Central memory CD4-positive, alpha-beta T cell (primary cell): ENCODE results near the gene DPP9.
A peak's percentile ranks its signal among the peaks of the same experiment; 100 is the strongest.

Experiments
- DNase-seq: peaks from one replicate; pipeline ENCODE4 v3.0.0; 2022

DPP9 gene

GRCh38 chr19:4653793-4654436 lies 69.7 kb downstream of the DPP9 start:
- no peak for DNase-seq

- no peak for DNase-seq
These were observed 71.6 kb downstream of the DPP9 start for GRCh38 chr19:4652075-4652474.

- DNase-seq, result no peak
These were observed 73.5 kb downstream of the DPP9 start for GRCh38 chr19:4650159-4650558.

- DNase-seq, result no peak
These were observed 74.1 kb downstream of the DPP9 start for GRCh38 chr19:4649392-4650047.

GRCh38 chr19:4647676-4648644 lies 75.7 kb downstream of the DPP9 start:
- DNase-seq, result no peak

- DNase-seq, result no peak
These were observed 77.9 kb downstream of the DPP9 start for GRCh38 chr19:4645718-4646117.

GRCh38 chr19:4642625-4643024 lies 81.0 kb downstream of the DPP9 start:
- no peak for DNase-seq

GRCh38 chr19:4641132-4641531 lies 82.5 kb downstream of the DPP9 start:
- DNase-seq, result no peak

- DNase-seq, result no peak
These were observed 83.2 kb downstream of the DPP9 start for GRCh38 chr19:4640247-4641000.

- peak; percentile 9 for DNase-seq
These were observed 84.0 kb downstream of the DPP9 start for GRCh38 chr19:4639531-4640246.

- DNase-seq, result peak; percentile 98
These were observed 84.7 kb downstream of the DPP9 start, which contains the start of gene TNFAIP8L1 for GRCh38 chr19:4638828-4639530. TSS of gene TNFAIP8L1 (plus strand) at chr19:4639516. CDS start at chr19:4651870, 12,354 bp downstream.

- no peak for DNase-seq
These were observed 85.3 kb downstream of the DPP9 start for GRCh38 chr19:4638317-4638716.

GRCh38 chr19:4636761-4637160 lies 86.9 kb downstream of the DPP9 start:
- DNase-seq, result no peak

- DNase-seq, result peak; percentile 63
These were observed 87.4 kb downstream of the DPP9 start for GRCh38 chr19:4636151-4636717.

GRCh38 chr19:4635754-4636116 lies 87.9 kb downstream of the DPP9 start:
- DNase-seq, result no peak

- DNase-seq, result peak; percentile 24
These were observed 90.3 kb downstream of the DPP9 start for GRCh38 chr19:4633140-4633967.
